8988T (cell line): Measurements from ENCODE around the gene CATSPER3.
"Not testable (repeated sequence)": the region's sequence is repeated elsewhere in the genome, so short reads cannot be mapped to it uniquely, and the experiment has no call there.

Source experiments
- DNase-seq: peaks from one replicate; pipeline ENCODE4 v3.0.0; 2011

The CATSPER3 gene

GRCh38 chr5:134975843-134976242, 8.1 kb downstream of the CATSPER3 start:
- no peak for DNase-seq

- no peak for DNase-seq
Observed at GRCh38 chr5:134976841-134977240, 9.1 kb downstream of the CATSPER3 start.

- DNase-seq, result no peak
Observed at GRCh38 chr5:134979416-134979815, 11.7 kb downstream of the CATSPER3 start.

- DNase-seq, result no peak
Observed at GRCh38 chr5:134982230-134982629, 14.5 kb downstream of the CATSPER3 start.

GRCh38 chr5:134989266-134989830, 21.6 kb downstream of the CATSPER3 start:
- no peak for DNase-seq

GRCh38 chr5:134990183-134990582, 22.5 kb downstream of the CATSPER3 start:
- not testable (repeated sequence) for DNase-seq

- DNase-seq, result no peak
Observed at GRCh38 chr5:134992148-134992547, 24.4 kb downstream of the CATSPER3 start.

GRCh38 chr5:134993161-134993560, 25.5 kb downstream of the CATSPER3 start:
- DNase-seq, result no peak

- no peak for DNase-seq
Observed at GRCh38 chr5:134994560-134995156, 27.0 kb downstream of the CATSPER3 start.

GRCh38 chr5:134995850-134996402, 28.2 kb downstream of the CATSPER3 start:
- no peak for DNase-seq

- no peak for DNase-seq
Observed at GRCh38 chr5:134997015-134997414, 29.3 kb downstream of the CATSPER3 start.

GRCh38 chr5:134998068-134998467, 30.4 kb downstream of the CATSPER3 start:
- DNase-seq, result not testable (repeated sequence)

GRCh38 chr5:135004376-135004775, 36.7 kb downstream of the CATSPER3 start:
- no peak for DNase-seq

- no peak for DNase-seq
Observed at GRCh38 chr5:135005076-135005475, 37.4 kb downstream of the CATSPER3 start.

- no peak for DNase-seq
Observed at GRCh38 chr5:135007305-135007704, 39.6 kb downstream of the CATSPER3 start.

- DNase-seq, result no peak
Observed at GRCh38 chr5:135007749-135008363, 40.1 kb downstream of the CATSPER3 start.

- no peak for DNase-seq
Observed at GRCh38 chr5:135008556-135008955, 40.8 kb downstream of the CATSPER3 start.

- DNase-seq, result no peak
Observed at GRCh38 chr5:135008981-135009735, 41.5 kb downstream of the CATSPER3 start.

- no peak for DNase-seq
Observed at GRCh38 chr5:135009736-135010501, 42.2 kb downstream of the CATSPER3 start.

- no peak for DNase-seq
Observed at GRCh38 chr5:135010502-135011354, 43.0 kb downstream of the CATSPER3 start.

GRCh38 chr5:135011355-135012032, 43.8 kb downstream of the CATSPER3 start:
- no peak for DNase-seq
